ENCODE data around the gene CYB561D1. TPM values are rescaled to one million over a fixed set of nuclear protein-coding genes. Genes with fewer than 3 reads are reported as not detected.

CYB561D1 gene
- total and polyA plus RNA-seq, 4 donors: 1.3 to 2.8 (median 2.0) TPM

DNA sequence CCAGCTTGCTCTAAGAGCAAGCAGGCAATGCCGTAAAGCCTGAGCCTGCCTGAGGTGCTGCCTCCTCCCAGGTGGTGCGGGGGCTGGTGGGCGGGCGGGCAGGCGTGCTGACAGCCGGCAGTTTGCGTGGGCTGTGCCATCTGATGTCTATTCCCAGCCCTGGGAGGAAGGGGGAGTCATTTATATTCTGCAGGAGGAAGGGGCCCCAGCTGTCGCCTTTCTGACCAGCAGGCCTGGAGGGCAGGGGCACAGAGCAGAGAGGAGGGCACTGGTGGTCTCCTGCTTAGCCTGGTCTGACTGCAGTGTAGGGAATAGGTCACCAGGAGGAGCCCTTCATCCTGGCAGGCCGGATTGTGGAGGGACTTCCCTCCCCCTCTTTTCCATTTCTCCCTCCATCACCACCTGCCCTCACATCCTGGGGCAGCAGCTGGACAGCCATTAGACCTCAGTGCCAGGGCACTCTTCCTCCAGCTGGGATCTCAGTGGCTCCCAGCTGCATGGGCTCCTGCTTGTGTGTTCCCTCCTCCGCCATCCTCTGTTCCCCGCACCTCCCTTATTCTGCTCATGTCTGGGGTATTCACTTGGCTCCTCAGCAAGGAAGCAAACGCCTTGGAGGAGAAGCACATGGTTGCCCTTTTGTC is 4.4 kb downstream of the CYB561D1 start:
- Histone ChIP-seq H3K4me3 (ENCODE audit: low read depth in 1 of 3, low read length in 3 of 3) (no peak overlapping the region), H3K9ac (ENCODE audit: low read depth in 1 of 2, low read length in 2 of 2) (no peak overlapping the region), H3K4me1 (ENCODE audit: control insufficient read depth in 4 of 4, insufficient read depth in 4 of 4, low read length in 3 of 4) (peaks cover 0 to 12% (median 8%) of the 10 kb centered on the region in 4 donors), H3K27me3 (ENCODE audit: control insufficient read depth in 4 of 4, insufficient read depth in 4 of 4, low read length in 3 of 4) (no peaks in the 10 kb centered on the region), H3K36me3 (ENCODE audit: control insufficient read depth in 4 of 4, insufficient read depth in 3 of 4, low read depth in 1 of 4, low read length in 3 of 4) (peaks cover 0 to 15% (median 9%) of the 10 kb centered on the region in 4 donors), H3K9me3 (ENCODE audit: control insufficient read depth in 4 of 4, low read length in 3 of 4) (no peaks in the 10 kb centered on the region), H3K27ac (ENCODE audit: low read depth in 1 of 2, low read length in 2 of 2) (no peak overlapping the region)
- TF ChIP-seq RAD21 (IDR thresholded peaks at IDR 0.05): peak; percentile 22 to 68
- TF ChIP-seq, protein P1, sequence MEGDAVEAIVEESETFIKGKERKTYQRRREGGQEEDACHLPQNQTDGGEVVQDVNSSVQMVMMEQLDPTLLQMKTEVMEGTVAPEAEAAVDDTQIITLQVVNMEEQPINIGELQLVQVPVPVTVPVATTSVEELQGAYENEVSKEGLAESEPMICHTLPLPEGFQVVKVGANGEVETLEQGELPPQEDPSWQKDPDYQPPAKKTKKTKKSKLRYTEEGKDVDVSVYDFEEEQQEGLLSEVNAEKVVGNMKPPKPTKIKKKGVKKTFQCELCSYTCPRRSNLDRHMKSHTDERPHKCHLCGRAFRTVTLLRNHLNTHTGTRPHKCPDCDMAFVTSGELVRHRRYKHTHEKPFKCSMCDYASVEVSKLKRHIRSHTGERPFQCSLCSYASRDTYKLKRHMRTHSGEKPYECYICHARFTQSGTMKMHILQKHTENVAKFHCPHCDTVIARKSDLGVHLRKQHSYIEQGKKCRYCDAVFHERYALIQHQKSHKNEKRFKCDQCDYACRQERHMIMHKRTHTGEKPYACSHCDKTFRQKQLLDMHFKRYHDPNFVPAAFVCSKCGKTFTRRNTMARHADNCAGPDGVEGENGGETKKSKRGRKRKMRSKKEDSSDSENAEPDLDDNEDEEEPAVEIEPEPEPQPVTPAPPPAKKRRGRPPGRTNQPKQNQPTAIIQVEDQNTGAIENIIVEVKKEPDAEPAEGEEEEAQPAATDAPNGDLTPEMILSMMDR (IDR thresholded peaks at IDR 0.05; ENCODE audit: low read depth, low read length, missing input control): peak; percentile 35
- TF ChIP-seq HNF4G (IDR thresholded peaks at IDR 0.05): no peak
- WGBS: 86% methylated on average over 12 of the region's 12 CpGs
- DNase-seq (ENCODE audit: low spot score): no peak

DNA sequence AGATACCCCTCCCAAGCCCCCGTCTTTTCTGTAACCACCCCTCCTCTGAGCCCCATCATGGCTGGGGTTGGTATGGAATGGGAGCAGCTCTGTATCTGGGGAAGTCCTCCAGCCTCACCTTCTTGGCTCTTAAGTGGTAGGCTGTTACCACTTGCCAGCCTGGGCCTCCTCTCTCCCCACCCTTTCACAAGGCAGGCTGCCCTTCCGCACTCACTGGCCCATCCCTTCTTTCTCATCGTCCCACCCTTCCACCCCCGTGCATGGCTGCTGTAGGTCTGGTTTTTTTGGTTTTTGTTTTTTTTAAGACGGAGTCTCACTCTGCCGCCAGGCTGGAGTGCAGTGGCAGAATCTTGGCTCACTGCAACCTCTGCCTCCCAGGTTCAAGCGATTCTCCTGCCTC is 5.2 kb downstream of the CYB561D1 start:
- peaks cover 0 to 15% (median 9%) of the 10 kb centered on the region in 4 donors for H3K36me3 ChIP-seq (ENCODE audit: control insufficient read depth in 4 of 4, insufficient read depth in 3 of 4, low read depth in 1 of 4, low read length in 3 of 4)
- no peak overlapping the region for H3K4me3 ChIP-seq (ENCODE audit: low read depth in 1 of 3, low read length in 3 of 3)
- no peak overlapping the region for H3K9ac ChIP-seq (ENCODE audit: low read depth in 1 of 2, low read length in 2 of 2)
- no peaks in the 10 kb centered on the region for H3K9me3 ChIP-seq (ENCODE audit: control insufficient read depth in 4 of 4, low read length in 3 of 4)
- no peak overlapping the region for H3K27ac ChIP-seq (ENCODE audit: low read depth in 1 of 2, low read length in 2 of 2)
- DNase-seq (ENCODE audit: low spot score): no peak
- H3K27me3 ChIP-seq (ENCODE audit: control insufficient read depth in 4 of 4, insufficient read depth in 4 of 4, low read length in 3 of 4): no peaks in the 10 kb centered on the region
- 93% methylated on average over 7 of the region's 7 CpGs for WGBS
- no peak for TF ChIP-seq EGR1 (IDR thresholded peaks at IDR 0.05; ENCODE audit: low read depth in 2 of 2)
- no peak for TF ChIP-seq HNF4A (conservative IDR thresholded peaks at IDR 0.05)
- TF ChIP-seq FOXA2 (IDR thresholded peaks at IDR 0.05): no peak
- TF ChIP-seq RXRA (IDR thresholded peaks at IDR 0.05): no peak
- TF ChIP-seq FOXA1 (IDR thresholded peaks at IDR 0.05): no peak
- TF ChIP-seq TAF1 (conservative IDR thresholded peaks at IDR 0.05): no peak
- TF ChIP-seq, protein P1 (IDR thresholded peaks at IDR 0.05; ENCODE audit: low read depth, low read length, missing input control): no peak
- TF ChIP-seq, protein P2, sequence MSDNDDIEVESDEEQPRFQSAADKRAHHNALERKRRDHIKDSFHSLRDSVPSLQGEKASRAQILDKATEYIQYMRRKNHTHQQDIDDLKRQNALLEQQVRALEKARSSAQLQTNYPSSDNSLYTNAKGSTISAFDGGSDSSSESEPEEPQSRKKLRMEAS (IDR thresholded peaks at IDR 0.05): no peak
- TF ChIP-seq NR2F2 (IDR thresholded peaks at IDR 0.05): no peak
- TF ChIP-seq JUND (IDR thresholded peaks at IDR 0.05): no peak
- no peak for TF ChIP-seq YY1 (IDR thresholded peaks at IDR 0.05)
- TF ChIP-seq GABPA (IDR thresholded peaks at IDR 0.05 in 1 of 2, conservative IDR thresholded peaks at IDR 0.05 in 1 of 2): no peak
- TF ChIP-seq SP1 (IDR thresholded peaks at IDR 0.05): no peak
- peaks cover 0 to 10% (median 7%) of the 10 kb centered on the region in 4 donors for H3K4me1 ChIP-seq (ENCODE audit: control insufficient read depth in 4 of 4, insufficient read depth in 4 of 4, low read length in 3 of 4)
